WTC11 (cell line): Measurements from ENCODE around the gene CFAP221. TPM values are rescaled to one million over a fixed set of nuclear protein-coding genes. Genes with fewer than 3 reads are reported as not detected.

Experiments used
- ATAC-seq: fragments of 200-7000 bp; cut with Tn5 transposase; 2 replicates; pipeline ENCODE4 v1.10.0; 2021; ENCODE audit warnings: mild to moderate bottlenecking, moderate library complexity
- CTCF ChIA-PET: fragments of 300-600 bp; sonication (Branson Sonifier 250); formaldehyde crosslinking; loops from one replicate; lab custom pipeline; 2021; ENCODE audit warnings: antibody characterized with exemption; lab: Charles Lee
- POLR2A ChIA-PET: fragments of 350-600 bp; sonication (Branson Sonifier 250); formaldehyde crosslinking; loops from one replicate; lab custom pipeline; 2021; ENCODE audit warnings: antibody characterized with exemption; lab: Charles Lee
- DNase-seq: peaks from one replicate; pipeline ENCODE4 v3.0.0; 2021; ENCODE audit warnings: low spot score
- H3K27ac Mint-ChIP-seq: 2 replicates; pipeline ENCODE4 v1.8.0; 2021; ENCODE audit warnings: mixed read lengths
- H3K27me3 Mint-ChIP-seq: 2 replicates; pipeline ENCODE4 v1.8.0; 2021; ENCODE audit warnings: low read depth, mild to moderate bottlenecking, moderate library complexity, mixed read lengths
- H3K36me3 Mint-ChIP-seq: 2 replicates; pipeline ENCODE4 v1.8.0; 2021; ENCODE audit warnings: mixed read lengths
- H3K4me1 Mint-ChIP-seq: 2 replicates; pipeline ENCODE4 v1.8.0; 2022; ENCODE audit warnings: mixed read lengths
- H3K4me3 Mint-ChIP-seq: 2 replicates; pipeline ENCODE4 v1.8.0; 2021; ENCODE audit warnings: mild to moderate bottlenecking, moderate library complexity, mixed read lengths
- H3K9me3 Mint-ChIP-seq: 2 replicates; pipeline ENCODE4 v1.8.0; 2021; ENCODE audit warnings: mixed read lengths
- CTCF ChIP-seq: fragments of 200-600 bp; IDR thresholded peaks from 2 replicates; pipeline ENCODE4 v1.8.0; 2022; ENCODE audit warnings: antibody characterized with exemption
- E2F5 ChIP-seq: sonication (generic); formaldehyde crosslinking; IDR thresholded peaks from 2 replicates; pipeline ENCODE4 v1.8.1; 2022; ENCODE audit warnings: mild to moderate bottlenecking, moderate library complexity, missing genetic modification reagents
- ELF4 ChIP-seq: sonication (generic); formaldehyde crosslinking; IDR thresholded peaks from 2 replicates; pipeline ENCODE4 v1.8.1; 2022; ENCODE audit warnings: low read depth, mild to moderate bottlenecking, moderate library complexity, missing genetic modification reagents
- EMX1 ChIP-seq: fragments of 250-450 bp; sonication (Bioruptor Pico); IDR thresholded peaks from 2 replicates; pipeline ENCODE4 v1.8.0; 2021; ENCODE audit warnings: mild to moderate bottlenecking
- FOXK1 ChIP-seq: sonication (generic); formaldehyde crosslinking; IDR thresholded peaks from 2 replicates; pipeline ENCODE4 v1.8.0; 2022; ENCODE audit warnings: mild to moderate bottlenecking, moderate library complexity, missing genetic modification reagents
- GRHL2 ChIP-seq: fragments of 250-450 bp; sonication (Bioruptor Pico); IDR thresholded peaks from 2 replicates; pipeline ENCODE4 v1.8.0; 2022; ENCODE audit warnings: mild to moderate bottlenecking, moderate library complexity; ENCODE audit not compliant: insufficient replicate concordance, severe bottlenecking
- MYBL2 ChIP-seq: sonication (generic); formaldehyde crosslinking; IDR thresholded peaks from 2 replicates; pipeline ENCODE4 v1.8.1; 2023; ENCODE audit warnings: mild to moderate bottlenecking, moderate library complexity, missing genetic modification reagents
- NFE2L1 ChIP-seq: sonication (generic); formaldehyde crosslinking; IDR thresholded peaks from 2 replicates; pipeline ENCODE4 v1.8.1; 2023; ENCODE audit warnings: missing genetic modification reagents
- SOX15 ChIP-seq: fragments of 250-450 bp; sonication (Bioruptor Pico); IDR thresholded peaks from 2 replicates; pipeline ENCODE4 v1.9.0; 2021; ENCODE audit warnings: mild to moderate bottlenecking
- SP1 ChIP-seq: sonication (generic); formaldehyde crosslinking; conservative IDR thresholded peaks from 2 replicates; pipeline ENCODE4 v1.8.1; 2022; ENCODE audit warnings: missing genetic modification reagents
- TCF7 ChIP-seq: sonication (generic); formaldehyde crosslinking; IDR thresholded peaks from 2 replicates; pipeline ENCODE4 v1.8.0; 2022; ENCODE audit warnings: mild to moderate bottlenecking, low read depth, missing genetic modification reagents, moderate library complexity
- TP53 ChIP-seq: sonication (generic); formaldehyde crosslinking; IDR thresholded peaks from 2 replicates; pipeline ENCODE4 v1.8.1; 2023; ENCODE audit warnings: mild to moderate bottlenecking, missing genetic modification reagents
- ZNF281 ChIP-seq: sonication (generic); formaldehyde crosslinking; IDR thresholded peaks from 2 replicates; pipeline ENCODE4 v1.8.0; 2023; ENCODE audit warnings: mild to moderate bottlenecking, missing genetic modification reagents
- ZNF317 ChIP-seq: sonication (generic); formaldehyde crosslinking; IDR thresholded peaks from 2 replicates; pipeline ENCODE4 v1.8.1; 2023; ENCODE audit warnings: low read depth, mild to moderate bottlenecking, moderate library complexity, missing genetic modification reagents, borderline replicate concordance
- ZNF396 ChIP-seq: fragments of 250-450 bp; sonication (Bioruptor Pico); IDR thresholded peaks from 2 replicates; pipeline ENCODE4 v1.8.0; 2021; ENCODE audit warnings: mild to moderate bottlenecking, moderate library complexity, borderline replicate concordance
- total RNA-seq: library from RNA; stranded (reverse); gene quantifications from 3 replicates; pipeline ENCODE4 v1.2.3, GENCODE V29; 2021
- TF ChIP-seq, protein P1 (sequence below): sonication (generic); formaldehyde crosslinking; IDR thresholded peaks from 2 replicates; pipeline ENCODE4 v1.8.0; 2022; ENCODE audit warnings: mild to moderate bottlenecking, missing genetic modification reagents
- TF ChIP-seq, protein P2 (sequence below): fragments of 250-450 bp; sonication (Bioruptor Pico); IDR thresholded peaks from 2 replicates; pipeline ENCODE4 v1.9.0; 2021; ENCODE audit warnings: mild to moderate bottlenecking
- TF ChIP-seq, protein P3 (sequence below): sonication (generic); formaldehyde crosslinking; conservative IDR thresholded peaks from 2 replicates; pipeline ENCODE4 v1.8.1; 2023; ENCODE audit warnings: mild to moderate bottlenecking, low read depth, missing genetic modification reagents, moderate library complexity
- TF ChIP-seq, protein P4 (sequence below): sonication (generic); formaldehyde crosslinking; IDR thresholded peaks from 2 replicates; pipeline ENCODE4 v1.8.0; 2023; ENCODE audit warnings: missing genetic modification reagents, mild to moderate bottlenecking, borderline replicate concordance

CFAP221 gene
- total RNA-seq, 1 experiment from 2014 or later, result 0.35 TPM

DNA sequence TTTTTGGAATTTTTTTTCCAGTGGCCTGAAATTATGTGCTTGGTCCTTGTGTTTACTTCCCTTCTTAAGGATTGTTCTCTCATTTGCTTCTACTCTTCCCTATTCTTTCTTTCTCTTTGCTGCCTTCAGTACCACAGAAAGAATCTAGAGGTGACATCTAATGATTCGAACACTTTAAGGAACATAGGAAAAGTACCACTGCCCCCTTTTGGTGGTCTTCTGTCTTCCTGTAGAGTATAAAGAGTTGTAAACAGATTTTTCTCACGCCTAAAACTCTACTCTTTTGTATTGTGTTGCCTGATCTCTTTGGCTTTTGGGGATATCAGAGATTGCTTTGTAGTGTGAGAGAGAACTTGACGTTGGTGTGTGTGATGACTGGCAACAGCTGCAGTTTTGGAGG is 13.0 kb upstream of the CFAP221 start:
- CTCF ChIA-PET, result interaction anchor here (0.6 to 1.2 kb wide), 4 partner anchors 14 to 57 kb away, joined by 3 to 4 read pairs (median 3); no protein-coding TSS in a partner anchor
- POLR2A ChIA-PET, result no interaction called here
- ATAC-seq (peak; percentile 87), DNase-seq (no peak)
- no peak overlapping the region for H3K4me3 Mint-ChIP-seq
- peaks cover 2% of the 10 kb centered on the region for H3K27me3 Mint-ChIP-seq
- H3K36me3 Mint-ChIP-seq, result peaks cover 22% of the 10 kb centered on the region
- H3K27ac Mint-ChIP-seq, result no peak overlapping the region
- H3K9me3 Mint-ChIP-seq, result peaks cover 27% of the 10 kb centered on the region
- TF ChIP-seq FOXK1, result no peak
- TF ChIP-seq CTCF, result peak; percentile 32; the same call in 1 of the 2 replicates
- peaks cover 32% of the 10 kb centered on the region for H3K4me1 Mint-ChIP-seq

DNA sequence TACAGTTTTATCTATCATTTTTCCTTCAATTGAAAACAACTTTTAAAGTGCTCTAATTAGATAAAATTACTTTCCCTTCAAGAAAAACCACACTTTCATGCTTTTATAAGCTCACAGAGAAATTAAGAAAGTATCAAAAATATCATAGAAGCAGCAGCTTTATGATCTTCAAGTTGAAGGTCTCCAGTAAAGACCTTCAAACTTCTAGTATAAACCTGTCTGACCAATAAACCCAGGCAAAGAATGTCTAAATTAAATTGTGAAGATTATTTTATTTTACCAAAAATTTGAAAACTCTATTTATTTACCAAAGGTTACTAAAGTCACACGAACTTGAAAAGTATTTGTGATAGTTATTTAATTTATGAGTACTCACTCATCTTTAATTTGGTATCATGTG is 10.7 kb upstream of the CFAP221 start:
- ChIA-PET POLR2A (no interaction called here), CTCF (interaction anchor here (0.9 to 1.1 kb wide), 2 partner anchors 16 to 57 kb away, joined by 4 read pairs; no protein-coding TSS in a partner anchor)
- ATAC-seq, result no peak
- Mint-ChIP-seq H3K36me3 (peaks cover 22% of the 10 kb centered on the region), H3K27ac (no peak overlapping the region), H3K4me3 (no peak overlapping the region), H3K27me3 (peaks cover 2% of the 10 kb centered on the region), H3K4me1 (peaks cover 13% of the 10 kb centered on the region), H3K9me3 (peaks cover 27% of the 10 kb centered on the region)
- no peak for DNase-seq
- TF ChIP-seq ZNF396 (CRISPR knock-in tag), result no peak
- TF ChIP-seq SP1 (CRISPR knock-in tag), result no peak
- no peak for TF ChIP-seq TCF7 (CRISPR knock-in tag)
- no peak for TF ChIP-seq SOX15
- TF ChIP-seq EMX1 (CRISPR knock-in tag), result no peak
- TF ChIP-seq GRHL2, result no peak
- no peak for TF ChIP-seq NFE2L1 (CRISPR knock-in tag)
- TF ChIP-seq, protein P1, sequence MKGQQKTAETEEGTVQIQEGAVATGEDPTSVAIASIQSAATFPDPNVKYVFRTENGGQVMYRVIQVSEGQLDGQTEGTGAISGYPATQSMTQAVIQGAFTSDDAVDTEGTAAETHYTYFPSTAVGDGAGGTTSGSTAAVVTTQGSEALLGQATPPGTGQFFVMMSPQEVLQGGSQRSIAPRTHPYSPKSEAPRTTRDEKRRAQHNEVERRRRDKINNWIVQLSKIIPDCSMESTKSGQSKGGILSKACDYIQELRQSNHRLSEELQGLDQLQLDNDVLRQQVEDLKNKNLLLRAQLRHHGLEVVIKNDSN (CRISPR knock-in tag), result no peak
- TF ChIP-seq E2F5 (CRISPR knock-in tag), result no peak
- TF ChIP-seq ELF4 (CRISPR knock-in tag), result no peak
- no peak for TF ChIP-seq MYBL2 (CRISPR knock-in tag)
- no peak for TF ChIP-seq ZNF281 (CRISPR knock-in tag)
- TF ChIP-seq, protein P2, sequence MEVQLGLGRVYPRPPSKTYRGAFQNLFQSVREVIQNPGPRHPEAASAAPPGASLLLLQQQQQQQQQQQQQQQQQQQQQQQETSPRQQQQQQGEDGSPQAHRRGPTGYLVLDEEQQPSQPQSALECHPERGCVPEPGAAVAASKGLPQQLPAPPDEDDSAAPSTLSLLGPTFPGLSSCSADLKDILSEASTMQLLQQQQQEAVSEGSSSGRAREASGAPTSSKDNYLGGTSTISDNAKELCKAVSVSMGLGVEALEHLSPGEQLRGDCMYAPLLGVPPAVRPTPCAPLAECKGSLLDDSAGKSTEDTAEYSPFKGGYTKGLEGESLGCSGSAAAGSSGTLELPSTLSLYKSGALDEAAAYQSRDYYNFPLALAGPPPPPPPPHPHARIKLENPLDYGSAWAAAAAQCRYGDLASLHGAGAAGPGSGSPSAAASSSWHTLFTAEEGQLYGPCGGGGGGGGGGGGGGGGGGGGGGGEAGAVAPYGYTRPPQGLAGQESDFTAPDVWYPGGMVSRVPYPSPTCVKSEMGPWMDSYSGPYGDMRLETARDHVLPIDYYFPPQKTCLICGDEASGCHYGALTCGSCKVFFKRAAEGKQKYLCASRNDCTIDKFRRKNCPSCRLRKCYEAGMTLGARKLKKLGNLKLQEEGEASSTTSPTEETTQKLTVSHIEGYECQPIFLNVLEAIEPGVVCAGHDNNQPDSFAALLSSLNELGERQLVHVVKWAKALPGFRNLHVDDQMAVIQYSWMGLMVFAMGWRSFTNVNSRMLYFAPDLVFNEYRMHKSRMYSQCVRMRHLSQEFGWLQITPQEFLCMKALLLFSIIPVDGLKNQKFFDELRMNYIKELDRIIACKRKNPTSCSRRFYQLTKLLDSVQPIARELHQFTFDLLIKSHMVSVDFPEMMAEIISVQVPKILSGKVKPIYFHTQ (CRISPR knock-in tag), result no peak
- TF ChIP-seq ZNF317 (CRISPR knock-in tag), result no peak
- TF ChIP-seq TP53 (CRISPR knock-in tag), result no peak
- TF ChIP-seq, protein P3, sequence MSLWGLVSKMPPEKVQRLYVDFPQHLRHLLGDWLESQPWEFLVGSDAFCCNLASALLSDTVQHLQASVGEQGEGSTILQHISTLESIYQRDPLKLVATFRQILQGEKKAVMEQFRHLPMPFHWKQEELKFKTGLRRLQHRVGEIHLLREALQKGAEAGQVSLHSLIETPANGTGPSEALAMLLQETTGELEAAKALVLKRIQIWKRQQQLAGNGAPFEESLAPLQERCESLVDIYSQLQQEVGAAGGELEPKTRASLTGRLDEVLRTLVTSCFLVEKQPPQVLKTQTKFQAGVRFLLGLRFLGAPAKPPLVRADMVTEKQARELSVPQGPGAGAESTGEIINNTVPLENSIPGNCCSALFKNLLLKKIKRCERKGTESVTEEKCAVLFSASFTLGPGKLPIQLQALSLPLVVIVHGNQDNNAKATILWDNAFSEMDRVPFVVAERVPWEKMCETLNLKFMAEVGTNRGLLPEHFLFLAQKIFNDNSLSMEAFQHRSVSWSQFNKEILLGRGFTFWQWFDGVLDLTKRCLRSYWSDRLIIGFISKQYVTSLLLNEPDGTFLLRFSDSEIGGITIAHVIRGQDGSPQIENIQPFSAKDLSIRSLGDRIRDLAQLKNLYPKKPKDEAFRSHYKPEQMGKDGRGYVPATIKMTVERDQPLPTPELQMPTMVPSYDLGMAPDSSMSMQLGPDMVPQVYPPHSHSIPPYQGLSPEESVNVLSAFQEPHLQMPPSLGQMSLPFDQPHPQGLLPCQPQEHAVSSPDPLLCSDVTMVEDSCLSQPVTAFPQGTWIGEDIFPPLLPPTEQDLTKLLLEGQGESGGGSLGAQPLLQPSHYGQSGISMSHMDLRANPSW, result no peak
- TF ChIP-seq, protein P4, sequence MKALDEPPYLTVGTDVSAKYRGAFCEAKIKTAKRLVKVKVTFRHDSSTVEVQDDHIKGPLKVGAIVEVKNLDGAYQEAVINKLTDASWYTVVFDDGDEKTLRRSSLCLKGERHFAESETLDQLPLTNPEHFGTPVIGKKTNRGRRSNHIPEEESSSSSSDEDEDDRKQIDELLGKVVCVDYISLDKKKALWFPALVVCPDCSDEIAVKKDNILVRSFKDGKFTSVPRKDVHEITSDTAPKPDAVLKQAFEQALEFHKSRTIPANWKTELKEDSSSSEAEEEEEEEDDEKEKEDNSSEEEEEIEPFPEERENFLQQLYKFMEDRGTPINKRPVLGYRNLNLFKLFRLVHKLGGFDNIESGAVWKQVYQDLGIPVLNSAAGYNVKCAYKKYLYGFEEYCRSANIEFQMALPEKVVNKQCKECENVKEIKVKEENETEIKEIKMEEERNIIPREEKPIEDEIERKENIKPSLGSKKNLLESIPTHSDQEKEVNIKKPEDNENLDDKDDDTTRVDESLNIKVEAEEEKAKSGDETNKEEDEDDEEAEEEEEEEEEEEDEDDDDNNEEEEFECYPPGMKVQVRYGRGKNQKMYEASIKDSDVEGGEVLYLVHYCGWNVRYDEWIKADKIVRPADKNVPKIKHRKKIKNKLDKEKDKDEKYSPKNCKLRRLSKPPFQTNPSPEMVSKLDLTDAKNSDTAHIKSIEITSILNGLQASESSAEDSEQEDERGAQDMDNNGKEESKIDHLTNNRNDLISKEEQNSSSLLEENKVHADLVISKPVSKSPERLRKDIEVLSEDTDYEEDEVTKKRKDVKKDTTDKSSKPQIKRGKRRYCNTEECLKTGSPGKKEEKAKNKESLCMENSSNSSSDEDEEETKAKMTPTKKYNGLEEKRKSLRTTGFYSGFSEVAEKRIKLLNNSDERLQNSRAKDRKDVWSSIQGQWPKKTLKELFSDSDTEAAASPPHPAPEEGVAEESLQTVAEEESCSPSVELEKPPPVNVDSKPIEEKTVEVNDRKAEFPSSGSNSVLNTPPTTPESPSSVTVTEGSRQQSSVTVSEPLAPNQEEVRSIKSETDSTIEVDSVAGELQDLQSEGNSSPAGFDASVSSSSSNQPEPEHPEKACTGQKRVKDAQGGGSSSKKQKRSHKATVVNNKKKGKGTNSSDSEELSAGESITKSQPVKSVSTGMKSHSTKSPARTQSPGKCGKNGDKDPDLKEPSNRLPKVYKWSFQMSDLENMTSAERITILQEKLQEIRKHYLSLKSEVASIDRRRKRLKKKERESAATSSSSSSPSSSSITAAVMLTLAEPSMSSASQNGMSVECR (CRISPR knock-in tag), result no peak
